Stimulated activated CD8-positive, alpha-beta memory T cell treated with anti-CD3 and anti-CD28 coated beads, Interleukin-15, amount 100 ng/mL, for 24 hours (primary cell): Measurements from ENCODE around the gene BFSP1.

ENCODE experiments used
- DNase-seq: peaks from one replicate; pipeline ENCODE4 v3.0.0-alpha.2; 2020; ENCODE audit warnings: low read depth

Gene BFSP1

DNA sequence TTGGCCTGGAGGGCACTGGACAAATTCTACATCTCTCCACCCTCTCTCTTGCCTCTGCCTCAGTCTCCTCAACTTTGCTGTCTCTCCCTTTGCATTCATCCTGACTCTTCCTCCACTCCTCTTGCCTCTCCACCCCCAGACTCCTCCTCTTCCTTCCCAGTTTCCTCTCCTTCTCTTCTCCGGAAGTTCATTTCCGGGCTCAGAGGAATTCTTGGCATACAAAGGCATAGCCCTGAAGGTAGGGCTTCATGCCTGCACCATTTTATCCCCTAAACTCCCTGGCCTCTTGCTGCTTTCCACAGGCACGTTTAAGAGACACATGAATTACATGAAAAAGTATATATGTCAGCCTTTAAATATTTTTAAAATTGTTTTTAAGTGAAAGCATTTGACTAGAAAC is 10.6 kb downstream of the BFSP1 start:
- DNase-seq, result no peak

DNA sequence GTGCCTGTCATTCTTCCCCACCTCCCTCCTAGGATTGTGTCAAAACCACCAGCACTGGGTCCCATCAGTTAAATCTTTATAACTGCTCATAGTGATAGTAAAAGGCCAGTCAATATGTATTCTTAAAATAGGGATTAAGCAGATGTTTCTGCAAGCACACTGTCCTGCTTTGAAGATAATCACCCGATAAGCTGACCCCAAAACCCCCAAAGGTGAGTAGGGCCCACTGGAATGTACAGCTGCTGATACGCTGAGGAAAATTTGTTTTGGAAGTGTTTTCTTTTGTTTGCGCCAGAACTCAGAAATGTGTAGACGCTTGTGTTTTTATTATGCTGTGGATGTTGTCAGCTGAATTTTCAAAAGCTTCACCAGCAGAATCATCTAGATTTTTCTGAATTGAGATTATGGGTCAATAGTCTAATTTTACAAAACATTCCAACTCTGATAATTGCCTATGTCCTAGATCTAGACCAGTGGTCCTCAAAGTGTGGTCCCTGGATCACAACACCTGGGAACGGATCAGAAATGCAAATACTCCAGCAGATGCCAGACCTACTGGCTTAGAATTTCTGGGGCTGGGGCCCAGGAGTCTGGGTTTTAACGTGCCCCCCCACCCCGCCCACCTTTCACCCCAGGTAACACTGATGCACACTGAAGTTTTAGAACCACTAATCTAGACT is 11.4 kb downstream of the BFSP1 start:
- DNase-seq, result no peak

GRCh38 chr20:17518339-17519052 is 12.7 kb downstream of the BFSP1 start:
- DNase-seq, result no peak

DNA sequence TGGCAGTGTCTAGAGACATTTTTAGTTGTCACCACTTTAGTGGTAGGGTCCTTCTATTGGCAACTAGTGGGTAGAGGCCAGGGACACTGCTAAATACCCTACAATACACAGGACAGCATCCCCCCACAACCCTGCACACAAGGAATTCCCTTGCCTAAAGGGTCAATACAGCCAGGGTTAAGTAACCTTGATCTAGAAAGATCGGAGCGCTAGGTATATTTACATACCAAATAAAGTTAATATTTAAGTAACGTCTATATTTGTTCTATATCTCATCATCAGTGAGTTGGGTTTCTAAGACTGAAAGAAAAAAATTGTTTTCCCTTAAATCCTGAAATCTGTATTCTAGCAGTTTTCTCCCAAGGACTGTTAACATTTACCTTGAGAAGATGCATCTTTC is 16.1 kb downstream of the BFSP1 start:
- no peak for DNase-seq

- DNase-seq, result no peak
These were observed 17.2 kb downstream of the BFSP1 start for GRCh38 chr20:17513939-17514338.

- DNase-seq, result no peak
These were observed 19.8 kb downstream of the BFSP1 start for GRCh38 chr20:17511401-17511800.

- no peak for DNase-seq
These were observed 20.6 kb downstream of the BFSP1 start for GRCh38 chr20:17510548-17510947.

GRCh38 chr20:17508756-17509155 is 22.4 kb downstream of the BFSP1 start:
- no peak for DNase-seq

GRCh38 chr20:17507531-17507930 is 23.6 kb downstream of the BFSP1 start:
- DNase-seq, result no peak

DNA sequence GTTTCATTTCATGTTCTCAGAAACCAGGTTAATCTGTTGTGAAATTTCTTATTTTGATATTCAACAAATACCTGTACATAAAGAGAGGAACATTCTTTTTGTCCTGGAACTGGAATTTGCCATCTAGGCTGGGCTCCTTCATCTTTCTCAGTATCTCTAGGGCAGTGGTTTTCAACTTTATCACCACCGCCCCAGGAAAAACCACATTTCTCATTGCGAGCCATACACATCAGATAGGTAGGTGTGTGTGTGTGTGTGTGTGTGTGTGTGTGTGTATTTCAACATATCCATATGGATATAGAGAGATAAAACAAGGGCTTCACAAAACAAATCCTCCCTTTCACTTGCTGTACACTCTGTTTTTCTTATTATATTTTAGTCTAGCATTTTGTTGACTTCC is 24.1 kb downstream of the BFSP1 start:
- DNase-seq, result no peak

GRCh38 chr20:17505636-17506517 is 25.3 kb downstream of the BFSP1 start:
- DNase-seq, result peak; percentile 19

GRCh38 chr20:17504898-17505635 is 26.1 kb downstream of the BFSP1 start:
- DNase-seq, result peak; percentile 11

DNA sequence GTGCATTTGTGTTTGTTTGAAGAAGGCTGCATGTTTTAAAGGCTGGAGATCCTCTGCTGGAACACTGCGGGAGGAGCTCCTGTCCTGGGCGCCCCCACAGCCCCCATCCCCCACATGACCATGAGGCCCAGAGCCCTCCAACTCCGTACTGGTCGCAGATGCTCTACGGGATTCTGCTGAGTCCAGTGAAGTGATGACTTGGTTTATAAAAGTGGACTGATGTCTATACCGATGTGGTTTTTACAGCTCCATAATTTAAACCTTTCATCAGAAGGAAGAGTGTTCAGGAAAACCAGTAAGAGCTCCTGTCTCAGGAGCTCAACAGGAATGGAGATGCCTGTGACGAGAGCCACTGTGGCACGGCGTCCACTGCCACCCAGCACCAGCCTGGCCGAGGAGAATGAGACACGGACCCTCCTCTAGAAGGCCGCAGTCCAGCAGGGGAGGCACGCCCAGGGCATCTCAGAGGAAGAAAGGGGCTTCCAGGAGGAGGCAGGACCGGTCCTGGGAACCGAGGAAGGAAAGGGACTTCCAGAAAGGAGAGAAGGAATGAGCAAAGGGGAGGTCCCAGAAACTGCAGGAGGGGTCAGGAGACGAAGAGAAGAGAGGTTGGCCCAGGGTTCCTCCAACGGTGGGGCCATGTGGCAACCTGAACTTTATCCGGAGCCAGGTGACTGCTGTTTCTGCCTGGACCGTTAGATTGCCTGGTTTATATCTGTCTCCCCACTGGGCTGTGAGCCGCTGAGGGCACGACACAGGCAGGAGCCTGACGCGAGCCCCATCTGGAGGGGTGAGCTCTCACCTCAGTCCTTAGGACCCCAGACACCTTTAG is 26.9 kb downstream of the BFSP1 start:
- no peak for DNase-seq

- DNase-seq, result no peak
These were observed 27.7 kb downstream of the BFSP1 start for GRCh38 chr20:17503301-17504065.

- no peak for DNase-seq
These were observed 29.1 kb downstream of the BFSP1 start for GRCh38 chr20:17502105-17502504.

GRCh38 chr20:17501701-17502100 is 29.5 kb downstream of the BFSP1 start:
- no peak for DNase-seq

GRCh38 chr20:17500826-17501225 is 30.4 kb downstream of the BFSP1 start:
- no peak for DNase-seq

DNA sequence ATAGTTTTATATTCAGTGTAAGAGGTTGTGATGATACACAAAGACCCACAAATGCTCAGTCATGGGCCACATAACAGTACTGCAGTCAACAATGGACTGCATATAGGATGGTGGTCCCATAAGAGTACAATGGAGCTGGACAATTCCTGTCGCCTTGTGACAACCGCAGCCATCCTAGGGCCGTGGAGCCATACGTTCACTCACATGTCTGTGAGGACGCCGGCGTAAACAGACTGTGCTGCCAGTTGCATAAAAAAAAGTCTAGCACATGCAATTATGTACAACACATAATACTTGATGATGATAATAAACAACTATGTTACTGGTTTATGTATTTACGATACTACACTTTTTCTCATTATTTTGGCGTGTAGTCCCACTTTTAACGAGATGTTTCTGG is 30.9 kb downstream of the BFSP1 start:
- DNase-seq, result no peak

DNA sequence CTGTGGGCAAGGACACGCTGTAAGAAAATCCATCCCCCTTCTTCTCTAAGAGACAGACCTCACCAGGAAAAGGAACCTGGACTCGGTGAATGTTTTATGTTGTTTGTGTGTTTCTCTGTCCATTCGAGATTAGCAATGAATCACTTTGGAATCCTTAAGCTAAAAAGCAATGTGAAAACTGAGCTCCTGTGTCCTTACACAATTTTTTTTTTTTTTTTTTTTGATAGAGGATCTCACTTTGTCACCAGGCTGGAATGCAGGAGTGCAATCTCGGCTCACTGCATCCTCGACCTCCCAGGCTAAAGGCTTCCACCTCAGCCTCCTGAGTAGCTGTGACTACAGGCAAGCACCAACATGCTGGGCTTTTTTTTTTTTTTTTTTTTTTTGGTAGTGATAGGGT is 32.1 kb downstream of the BFSP1 start:
- no peak for DNase-seq

DNA sequence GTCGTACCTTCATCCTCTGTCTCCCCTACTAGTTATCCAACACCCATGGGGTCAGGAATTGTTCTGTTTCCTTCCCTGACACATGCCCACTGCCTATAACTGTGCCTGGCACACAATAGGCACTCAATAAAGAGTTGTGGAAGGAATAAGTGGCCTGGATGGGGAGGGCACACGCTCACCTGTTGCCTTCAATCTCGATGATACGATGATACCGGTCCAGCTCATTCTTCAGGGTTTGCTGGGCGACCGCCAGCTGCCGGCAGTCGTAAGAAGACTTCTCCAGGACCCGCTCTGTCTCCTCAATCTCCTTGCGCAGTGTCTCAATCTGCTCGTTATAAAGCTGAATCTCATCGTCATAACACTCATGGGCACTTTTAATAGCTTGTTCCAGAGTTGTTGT is 32.5 kb downstream of the BFSP1 start:
- DNase-seq, result no peak
